ENCODE data around the gene VKORC1L1.
"Not testable (repeated sequence)": the region's sequence is repeated elsewhere in the genome, so short reads cannot be mapped to it uniquely, and the experiment has no call there.

VKORC1L1 gene

DNA sequence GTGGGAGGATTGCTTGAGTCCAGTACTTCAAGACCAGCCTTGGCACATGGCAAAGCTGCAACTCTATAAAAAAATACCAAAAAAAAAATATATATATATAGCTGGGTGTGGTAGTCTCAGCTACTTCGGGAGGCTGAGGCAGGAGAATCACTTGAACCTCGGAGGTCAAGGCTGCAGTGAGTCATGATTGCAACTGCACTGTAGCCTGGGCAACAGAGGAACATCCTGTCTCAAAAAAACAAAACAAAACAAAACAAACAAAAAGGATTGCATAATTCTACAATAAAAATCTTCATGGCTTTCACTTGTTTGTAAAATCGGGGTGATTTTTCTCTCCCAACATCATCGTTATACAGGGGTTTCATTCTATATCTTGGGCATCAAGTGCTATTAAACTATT is 74.0 kb downstream of the VKORC1L1 start:
- no peak for FAIRE-seq

DNA sequence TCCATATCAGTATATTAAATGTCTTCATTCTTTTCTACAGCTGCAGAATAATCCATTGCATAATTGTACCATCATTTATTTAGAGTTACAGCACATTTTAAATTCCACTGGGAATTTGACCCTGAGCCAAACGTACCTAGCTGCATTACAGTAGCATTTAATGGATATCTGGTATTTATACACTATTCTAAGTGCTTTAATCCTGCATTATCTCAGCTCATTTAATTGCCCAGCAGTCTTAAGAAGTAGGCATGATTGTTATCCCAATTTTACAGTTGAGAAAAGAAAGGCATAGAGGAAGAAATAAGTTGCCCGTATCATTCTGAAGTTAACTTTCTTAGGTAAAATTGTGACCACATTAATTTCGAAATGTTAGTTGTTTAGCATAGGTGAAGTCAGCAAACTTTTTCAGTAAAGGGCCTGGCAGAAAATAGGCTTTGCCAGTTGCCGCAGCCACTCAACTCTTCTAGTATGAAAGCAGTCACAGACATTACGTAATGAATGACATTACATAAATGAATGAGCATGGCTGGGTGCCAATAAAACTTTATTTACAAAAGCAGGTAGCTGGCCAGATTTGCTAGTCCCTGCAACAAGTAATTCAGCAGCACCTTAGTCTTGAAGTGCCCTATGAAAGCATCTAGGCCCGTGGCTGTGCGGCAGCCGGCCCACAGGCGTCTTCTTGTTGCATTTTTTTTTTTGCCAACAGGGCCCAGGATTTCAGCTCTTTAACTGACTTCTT is 79.1 kb downstream of the VKORC1L1 start:
- no peak for FAIRE-seq

DNA sequence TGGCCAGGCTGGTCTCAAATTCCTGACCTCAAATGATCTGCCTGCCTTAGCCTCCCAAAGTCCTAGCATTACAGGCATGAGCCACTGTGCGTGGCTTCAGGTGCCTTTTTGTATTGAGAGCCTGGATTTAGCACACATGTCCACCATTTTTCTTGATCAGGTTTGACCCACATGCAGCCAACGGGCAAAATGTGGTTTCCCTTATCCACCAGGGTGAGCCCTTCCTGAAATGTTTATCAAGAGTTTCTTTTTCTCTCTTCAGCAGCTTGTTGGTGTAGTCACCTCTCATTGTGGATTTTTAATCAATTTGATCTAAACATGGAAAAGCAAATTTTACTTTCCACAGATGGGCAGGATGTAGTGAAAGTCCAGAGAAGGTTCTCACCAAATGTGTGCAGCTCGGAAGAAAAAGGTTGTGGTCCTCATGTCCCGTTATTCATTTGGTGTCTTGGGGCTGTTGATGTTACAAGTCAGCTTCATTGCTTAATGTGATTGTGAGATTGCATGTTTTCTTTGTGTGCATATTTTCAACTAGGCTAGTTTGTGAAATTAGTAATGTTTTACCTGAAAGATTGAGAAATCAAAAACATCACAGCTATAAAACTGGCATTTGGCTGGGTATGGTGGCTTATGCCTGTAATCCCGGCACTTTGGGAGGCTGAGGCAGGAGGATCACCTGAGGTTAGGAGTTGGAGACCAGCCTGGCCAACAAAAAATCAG is 80.3 kb downstream of the VKORC1L1 start:
- no peak for FAIRE-seq

DNA sequence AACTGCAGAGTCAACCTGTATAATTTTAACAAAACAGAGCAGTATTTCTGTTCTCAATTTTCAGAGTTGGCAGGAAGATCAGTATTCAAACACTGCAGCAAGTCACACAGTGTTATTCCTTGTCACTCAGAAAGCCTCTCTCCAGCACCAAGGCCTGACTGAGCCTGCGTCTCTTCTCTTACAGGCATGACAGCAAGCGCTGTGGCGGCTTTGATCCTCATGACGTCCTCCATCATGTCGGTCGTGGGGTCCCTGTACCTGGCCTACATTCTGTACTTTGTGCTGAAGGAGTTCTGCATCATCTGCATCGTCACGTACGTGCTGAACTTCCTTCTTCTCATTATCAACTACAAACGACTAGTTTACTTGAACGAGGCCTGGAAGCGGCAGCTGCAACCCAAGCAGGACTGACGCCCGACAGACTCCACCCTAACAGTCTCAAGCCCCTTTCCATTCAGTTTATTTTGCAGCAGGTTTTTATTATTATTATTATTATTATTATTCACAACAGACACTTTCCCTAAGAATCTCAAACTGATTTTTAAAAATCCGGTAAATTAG is 81.1 kb downstream of the VKORC1L1 start:
- no peak for FAIRE-seq

DNA sequence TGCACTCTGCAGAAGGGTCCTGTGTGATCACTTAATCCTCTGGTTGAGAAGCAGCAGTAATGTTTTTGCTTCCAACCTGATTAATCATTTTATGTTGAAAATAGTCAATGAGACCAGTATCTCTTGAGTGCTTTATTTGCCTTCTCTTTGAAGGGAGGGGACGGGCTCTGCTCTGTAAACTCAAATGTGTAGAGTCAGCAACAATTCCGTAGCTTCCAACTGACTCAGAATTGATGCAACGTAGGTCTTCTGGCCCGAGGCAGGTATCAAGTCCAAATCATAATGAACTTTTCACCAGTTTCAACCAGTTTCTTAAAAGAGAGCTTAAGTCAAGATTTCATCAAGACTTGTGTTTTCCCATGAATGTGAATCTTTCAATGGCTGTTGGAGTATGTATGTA is 82.8 kb downstream of the VKORC1L1 start:
- FAIRE-seq = no peak

- no peak for FAIRE-seq
Measured at GRCh38 chr7:65960351-65961074, 87.6 kb downstream of the VKORC1L1 start.

DNA sequence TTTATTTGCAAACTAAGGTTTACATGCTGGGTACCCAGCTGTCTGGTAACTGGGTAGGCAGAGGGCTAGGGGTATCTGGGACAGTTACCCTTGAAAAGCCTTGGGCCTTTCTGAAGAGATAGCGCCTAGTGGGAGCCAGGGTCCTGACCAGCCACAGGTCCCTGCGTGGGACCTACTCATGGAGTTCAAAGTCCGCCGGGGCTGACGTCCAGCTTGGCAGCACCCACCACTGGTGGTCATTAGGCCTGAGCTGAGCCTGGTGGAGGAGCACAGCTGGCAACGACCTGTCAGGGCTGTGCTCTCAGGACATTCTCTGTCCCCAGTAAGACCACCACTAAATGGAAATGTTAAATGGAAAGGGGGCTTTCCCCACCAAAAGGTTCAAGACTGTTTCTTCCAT is 89.2 kb downstream of the VKORC1L1 start:
- no peak for FAIRE-seq

GRCh38 chr7:65964671-65965070 is 91.8 kb downstream of the VKORC1L1 start:
- FAIRE-seq = not testable (repeated sequence)

DNA sequence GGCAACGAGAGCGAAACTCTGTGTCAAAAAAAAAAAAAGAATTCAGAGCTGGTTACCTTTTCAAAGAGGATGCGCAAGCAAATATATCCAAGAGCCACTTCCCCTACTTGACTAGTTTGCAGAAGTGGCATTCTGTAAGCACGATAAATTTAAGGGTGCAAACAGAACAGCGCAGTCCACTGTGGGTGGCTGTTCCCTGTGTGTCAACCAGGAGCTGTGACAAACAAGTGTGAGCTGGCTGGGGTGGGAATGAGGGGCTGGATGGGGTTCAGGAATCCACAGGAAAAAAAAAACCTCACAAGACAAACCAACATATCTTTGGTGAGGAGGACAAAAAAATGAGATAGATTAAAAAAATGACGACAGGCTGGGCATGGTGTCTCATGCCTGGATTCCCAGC is 93.3 kb downstream of the VKORC1L1 start:
- FAIRE-seq = no peak

DNA sequence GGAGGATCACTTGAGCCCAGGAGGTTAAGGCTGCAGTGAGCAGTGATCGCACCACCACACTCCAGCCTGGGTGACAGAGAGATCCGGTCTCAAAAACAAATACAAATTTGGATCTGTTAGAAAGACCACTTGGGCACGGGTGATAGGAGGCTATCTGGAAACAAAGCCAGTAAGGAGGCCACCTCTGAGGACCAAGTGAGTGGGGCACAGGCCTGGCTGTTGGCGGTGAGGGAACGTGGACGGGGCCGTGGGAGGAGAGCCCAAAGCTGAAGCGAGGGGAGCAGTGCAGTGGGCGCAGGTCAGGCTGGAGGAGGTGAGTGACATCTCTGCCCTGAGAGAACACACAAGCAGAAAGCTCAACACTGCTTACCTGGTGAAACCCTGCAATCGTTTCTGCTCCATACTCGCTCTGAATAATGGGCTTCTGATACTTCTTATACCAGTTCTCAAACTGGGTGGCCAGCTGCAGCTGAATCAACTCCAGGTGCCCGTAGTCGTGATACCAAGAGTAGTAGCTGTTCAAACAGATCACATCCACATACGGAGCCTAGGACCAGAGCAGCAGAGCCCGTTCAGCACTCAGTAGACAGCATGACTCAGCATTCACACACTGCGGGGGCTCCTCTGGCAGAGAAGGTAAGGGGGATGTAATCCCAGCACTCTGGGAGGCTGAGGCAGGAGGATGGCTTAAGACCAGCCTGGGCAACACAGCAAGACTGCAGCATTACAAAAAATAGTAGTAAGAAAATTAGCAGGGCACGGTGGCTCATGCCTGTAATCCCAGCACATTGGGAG is 94.7 kb downstream of the VKORC1L1 start:
- FAIRE-seq = no peak

GRCh38 chr7:65968256-65969185 is 95.6 kb downstream of the VKORC1L1 start:
- no peak for FAIRE-seq

GRCh38 chr7:65971021-65971420 is 98.1 kb downstream of the VKORC1L1 start:
- no peak for FAIRE-seq

DNA sequence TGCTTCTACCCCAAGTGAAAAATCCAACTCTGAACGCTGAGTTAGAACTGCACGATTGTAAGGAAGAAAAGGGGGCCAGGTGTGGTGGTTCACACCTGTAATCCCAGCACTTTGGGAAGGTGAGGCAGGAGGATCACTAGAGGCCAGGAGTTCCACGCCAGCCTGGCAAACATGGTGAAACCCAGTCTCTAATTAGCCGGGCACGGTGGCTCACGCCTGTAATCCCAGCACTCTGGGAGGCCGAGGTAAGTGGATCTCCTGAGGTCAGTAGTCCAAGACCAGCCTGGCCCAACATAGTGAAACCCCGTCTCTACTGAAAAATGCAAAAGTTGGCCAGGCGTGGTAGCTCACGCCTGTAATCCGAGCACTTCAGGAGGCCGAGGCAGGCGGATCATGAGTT is 100.1 kb downstream of the VKORC1L1 start:
- FAIRE-seq = no peak

- FAIRE-seq = no peak
Measured at GRCh38 chr7:65974191-65974801, 101.4 kb downstream of the VKORC1L1 start.

GRCh38 chr7:65974876-65975275 is 102.0 kb downstream of the VKORC1L1 start:
- FAIRE-seq = no peak

- no peak for FAIRE-seq
Measured at GRCh38 chr7:65975814-65976445, 103.1 kb downstream of the VKORC1L1 start.

DNA sequence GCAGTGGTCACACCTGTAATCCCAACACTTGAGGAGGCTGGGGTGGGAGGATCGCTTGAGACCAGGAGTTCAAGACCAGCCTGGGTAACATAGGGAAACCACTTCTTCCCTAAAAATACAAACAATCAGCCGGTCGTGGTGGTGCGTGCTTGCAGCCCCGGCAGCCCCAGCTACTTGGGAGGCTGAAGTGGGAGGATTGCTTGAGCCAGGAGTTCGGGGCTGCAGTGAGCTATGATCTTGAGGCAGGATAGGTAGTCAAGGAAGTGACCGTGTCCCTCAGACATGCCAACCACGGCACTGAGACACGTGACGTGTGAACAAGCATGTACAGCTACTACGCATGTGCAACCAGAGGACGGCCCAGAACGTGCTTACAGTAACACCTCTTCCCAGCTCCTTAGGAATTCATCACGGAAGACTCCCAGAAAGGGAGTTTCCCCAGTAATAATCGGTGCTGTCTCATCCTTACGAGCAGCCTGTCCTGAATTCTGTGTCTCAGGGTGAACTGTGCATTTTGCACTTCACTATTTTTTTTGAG is 103.9 kb downstream of the VKORC1L1 start:
- no peak for FAIRE-seq

- FAIRE-seq = no peak
Measured at GRCh38 chr7:65978891-65979582, 106.2 kb downstream of the VKORC1L1 start.

Data from islet of Langerhans (tissue), 1 donor.